CD14-positive monocyte (primary cell): Measurements from ENCODE around the gene BMP7. TPM values are rescaled to one million over a fixed set of nuclear protein-coding genes. Genes with fewer than 3 reads are reported as not detected.

Experiments
- DNase-seq, 3 donors: peaks; one replicate each; pipeline ENCODE4 v3.0.0-alpha.2; 2011 to 2022
- H2AFZ ChIP-seq: 2 replicates; pipeline ENCODE4 v1.6.0; 2012; ENCODE audit warnings: mild to moderate bottlenecking, low read depth, low read length, inconsistent platforms; ENCODE audit not compliant: insufficient read depth, poor library complexity, severe bottlenecking
- H3K27ac ChIP-seq, 2 donors: 1 replicate in 1 of 2; 2 replicates in 1 of 2; pipeline ENCODE4 v1.5.1; 2012 to 2013; ENCODE audit warnings: low read length in 2 of 2, control low read depth in 1 of 2, inconsistent platforms in 1 of 2, low read depth in 1 of 2, mild to moderate bottlenecking in 1 of 2
- H3K27me3 ChIP-seq, 2 donors: one replicate each; pipeline versions ENCODE4 v1.6.0 to v1.6.1; 2011 to 2013; ENCODE audit warnings: low read length in 2 of 2; ENCODE audit not compliant: control insufficient read depth in 2 of 2, insufficient read depth in 2 of 2
- H3K36me3 ChIP-seq, 2 donors: replicated peaks in 1 of 2; 1 replicate in 1 of 2; 2 replicates in 1 of 2; pipeline versions ENCODE4 v1.5.1 to v1.6.1; 2012 to 2013; ENCODE audit warnings: low read length in 2 of 2, control low read depth in 1 of 2, inconsistent platforms in 1 of 2, mild to moderate bottlenecking in 1 of 2; ENCODE audit not compliant: insufficient read depth in 2 of 2, control insufficient read depth in 1 of 2
- H3K4me1 ChIP-seq, 2 donors: 1 replicate in 1 of 2; 2 replicates in 1 of 2; pipeline versions ENCODE4 v1.5.1 to v1.6.1; 2012 to 2013; ENCODE audit warnings: low read length in 2 of 2, control low read depth in 1 of 2, inconsistent platforms in 1 of 2, mild to moderate bottlenecking in 1 of 2, moderate library complexity in 1 of 2; ENCODE audit not compliant: insufficient read depth in 2 of 2, control insufficient read depth in 1 of 2
- H3K4me2 ChIP-seq: replicated peaks from 2 replicates; pipeline ENCODE3; 2012; ENCODE audit warnings: low read length, moderate library complexity, mild to moderate bottlenecking; ENCODE audit not compliant: poor library complexity, severe bottlenecking; ENCODE audit errors: extremely low read depth
- H3K4me3 ChIP-seq, 3 experiments: fragments of 200-600 bp in 1 of 3; sonication (generic) in 1 of 3; replicated peaks in 1 of 3; 1 replicate in 2 of 3; 2 replicates in 1 of 3; pipeline ENCODE4 v1.5.1; 2011 to 2013; ENCODE audit warnings: low read length in 3 of 3, mild to moderate bottlenecking in 3 of 3, control low read depth in 2 of 3, low read depth in 2 of 3, inconsistent platforms in 1 of 3, moderate library complexity in 1 of 3
- H3K79me2 ChIP-seq: 2 replicates; pipeline ENCODE4 v1.6.0; 2012; ENCODE audit warnings: mild to moderate bottlenecking, control low read depth, inconsistent platforms, low read length, moderate library complexity; ENCODE audit not compliant: insufficient read depth
- H3K9ac ChIP-seq: 2 replicates; pipeline ENCODE4 v1.6.0; 2017; ENCODE audit warnings: low read length, mild to moderate bottlenecking; ENCODE audit not compliant: insufficient read depth, poor library complexity, severe bottlenecking
- H3K9me3 ChIP-seq, 2 donors: replicated peaks in 1 of 2; 1 replicate in 1 of 2; 2 replicates in 1 of 2; pipeline versions ENCODE4 v1.5.1 to v1.6.1; 2012 to 2013; ENCODE audit warnings: low read length in 2 of 2, control low read depth in 1 of 2; ENCODE audit not compliant: control insufficient read depth in 1 of 2, insufficient read depth in 1 of 2
- H4K20me1 ChIP-seq: 2 replicates; pipeline ENCODE4 v1.6.0; 2012; ENCODE audit warnings: mild to moderate bottlenecking, low read length, control low read depth, moderate library complexity; ENCODE audit not compliant: insufficient read depth
- H3K27ac Mint-ChIP-seq, 7 donors: one replicate each; pipeline ENCODE4 v1.8.0; 2020; ENCODE audit warnings: mild to moderate bottlenecking in 7 of 7, mixed read lengths in 7 of 7, moderate library complexity in 6 of 7, inconsistent platforms in 2 of 7
- H3K27me3 Mint-ChIP-seq, 3 donors: one replicate each; pipeline ENCODE4 v1.8.0; 2021 to 2022; ENCODE audit warnings: low read depth in 3 of 3, mild to moderate bottlenecking in 3 of 3, mixed read lengths in 3 of 3, moderate library complexity in 3 of 3, inconsistent platforms in 1 of 3
- H3K36me3 Mint-ChIP-seq, 2 donors: one replicate each; pipeline ENCODE4 v1.8.0; 2020; ENCODE audit warnings: mixed read lengths in 2 of 2, inconsistent platforms in 1 of 2, mild to moderate bottlenecking in 1 of 2
- H3K4me1 Mint-ChIP-seq: one replicate; pipeline ENCODE4 v1.8.0; 2020; ENCODE audit warnings: mild to moderate bottlenecking, mixed read lengths
- H3K4me3 Mint-ChIP-seq, 2 donors: one replicate each; pipeline ENCODE4 v1.8.0; 2020; ENCODE audit warnings: mild to moderate bottlenecking in 2 of 2, mixed read lengths in 2 of 2, moderate library complexity in 1 of 2
- H3K9me3 Mint-ChIP-seq, 7 donors: one replicate each; pipeline ENCODE4 v1.8.0; 2020 to 2022; ENCODE audit warnings: mixed read lengths in 7 of 7, mild to moderate bottlenecking in 6 of 7, moderate library complexity in 6 of 7, inconsistent platforms in 2 of 7
- WGBS: methylation state at CpG from one replicate; pipeline ENCODE4 v1.1.5; 2013; ENCODE audit warnings: missing lambda C conversion rate; ENCODE audit not compliant: insufficient coverage; 5-methylcytosine and 5-hydroxymethylcytosine counted together
- intact Hi-C, 2 donors: fragments of 100-400 bp; cut with micrococcal nuclease; formaldehyde crosslinking; loops; one replicate each; pipeline versions ENCODE4 v1.15.0 to v1.15.1; 2023
- polyA plus RNA-seq, 3 donors: library from polyadenylated mRNA; depleted of rRNA in 1 of 3; unstranded in 2 of 3; stranded (reverse) in 1 of 3; fragments of 300-500 nt in 2 of 3; fragments of >200 nt in 1 of 3; fragmentation: Illumina TruSeq in 2 of 3; gene quantifications; 1 replicate in 2 of 3; 2 replicates in 1 of 3; pipeline ENCODE4 v1.2.3, GENCODE V29; 2012 to 2021
- TF ChIP-seq, protein P1 (sequence below): fragments of 200-600 bp; IDR thresholded peaks from one replicate; pipeline ENCODE4 v1.8.0; 2022; ENCODE audit warnings: antibody characterized with exemption, mild to moderate bottlenecking

Gene BMP7
- polyA plus RNA-seq, 3 donors: not detected

DNA sequence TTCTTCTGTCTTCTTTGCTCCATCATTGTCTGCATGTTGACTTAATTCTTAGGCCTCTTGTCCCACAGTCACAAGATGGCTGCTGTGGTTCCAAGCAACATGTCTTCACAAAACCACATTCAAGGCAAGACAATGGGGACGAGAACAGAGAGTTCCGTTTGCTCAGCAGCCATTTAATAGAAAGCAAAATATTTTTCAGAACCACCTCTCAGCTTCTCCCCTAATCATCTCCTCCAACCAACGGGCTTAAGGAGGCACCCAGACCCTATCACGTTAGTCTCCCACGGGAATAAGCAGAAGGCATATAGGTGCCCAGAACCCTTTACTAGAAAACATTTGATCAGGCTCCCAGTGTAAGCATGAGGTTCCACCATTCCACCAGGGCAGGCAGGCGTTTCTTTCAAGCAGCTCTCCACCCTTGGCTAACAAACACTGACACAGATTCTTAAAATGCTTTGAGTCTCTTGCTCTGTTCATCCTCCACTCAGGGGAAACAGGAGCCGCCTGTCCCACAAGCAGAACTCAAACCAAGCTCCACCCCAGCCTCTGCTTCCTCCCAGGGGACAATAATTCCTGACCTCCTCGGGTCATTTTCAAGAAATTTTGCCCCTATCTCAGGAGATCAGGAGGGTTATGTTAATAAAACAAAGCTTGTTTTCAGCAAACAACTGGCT lies 19.0 kb downstream of the BMP7 start:
- H3K4me3 ChIP-seq: no peak overlapping the region
- Mint-ChIP-seq H3K27ac (no peak overlapping the region), H3K36me3 (no peaks in the 10 kb centered on the region), H3K27me3 (peaks cover 11 to 32% (median 24%) of the 10 kb centered on the region in 3 donors), H3K4me1 (no peaks in the 10 kb centered on the region), H3K9me3 (peaks cover 0 to 4% (median 0%) of the 10 kb centered on the region in 7 donors), H3K4me3 (no peak overlapping the region)
- TF ChIP-seq, protein P1, sequence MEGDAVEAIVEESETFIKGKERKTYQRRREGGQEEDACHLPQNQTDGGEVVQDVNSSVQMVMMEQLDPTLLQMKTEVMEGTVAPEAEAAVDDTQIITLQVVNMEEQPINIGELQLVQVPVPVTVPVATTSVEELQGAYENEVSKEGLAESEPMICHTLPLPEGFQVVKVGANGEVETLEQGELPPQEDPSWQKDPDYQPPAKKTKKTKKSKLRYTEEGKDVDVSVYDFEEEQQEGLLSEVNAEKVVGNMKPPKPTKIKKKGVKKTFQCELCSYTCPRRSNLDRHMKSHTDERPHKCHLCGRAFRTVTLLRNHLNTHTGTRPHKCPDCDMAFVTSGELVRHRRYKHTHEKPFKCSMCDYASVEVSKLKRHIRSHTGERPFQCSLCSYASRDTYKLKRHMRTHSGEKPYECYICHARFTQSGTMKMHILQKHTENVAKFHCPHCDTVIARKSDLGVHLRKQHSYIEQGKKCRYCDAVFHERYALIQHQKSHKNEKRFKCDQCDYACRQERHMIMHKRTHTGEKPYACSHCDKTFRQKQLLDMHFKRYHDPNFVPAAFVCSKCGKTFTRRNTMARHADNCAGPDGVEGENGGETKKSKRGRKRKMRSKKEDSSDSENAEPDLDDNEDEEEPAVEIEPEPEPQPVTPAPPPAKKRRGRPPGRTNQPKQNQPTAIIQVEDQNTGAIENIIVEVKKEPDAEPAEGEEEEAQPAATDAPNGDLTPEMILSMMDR: no peak
- 90% methylated on average over 3 of the region's 8 CpGs for WGBS
- H3K36me3 ChIP-seq: no peaks in the 10 kb centered on the region
- H3K27me3 ChIP-seq: peaks cover 0 to 10% of the 10 kb centered on the region in 2 donors
- H3K79me2 ChIP-seq: no peaks in the 10 kb centered on the region
- H3K4me2 ChIP-seq: no peak overlapping the region
- no peak for DNase-seq
- intact Hi-C loops: no loop called here
- no peaks in the 10 kb centered on the region for H3K4me1 ChIP-seq
- H2AFZ ChIP-seq: no peak overlapping the region
- no peaks in the 10 kb centered on the region for H4K20me1 ChIP-seq
- H3K9ac ChIP-seq: no peak overlapping the region
- no peak overlapping the region for H3K27ac ChIP-seq
- H3K9me3 ChIP-seq: no peaks in the 10 kb centered on the region

DNA sequence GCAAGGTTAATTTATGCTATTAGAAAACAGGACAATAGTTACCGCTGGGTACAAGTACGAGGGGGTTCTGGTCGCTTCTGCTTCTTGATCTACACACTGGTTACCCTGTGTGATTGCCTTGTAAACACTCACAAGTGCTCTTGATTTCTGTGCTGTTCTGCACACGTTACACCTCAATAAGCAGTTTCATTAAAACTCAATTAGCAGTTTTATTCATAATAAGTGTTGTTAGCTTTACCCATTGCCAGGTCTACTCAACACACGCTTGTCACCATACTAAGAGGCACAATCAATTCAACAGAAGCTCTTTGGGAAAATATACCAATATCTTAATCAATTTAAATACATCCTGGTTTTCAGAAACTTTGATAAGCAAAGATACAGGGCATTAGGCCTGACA lies 20.4 kb downstream of the BMP7 start:
- Mint-ChIP-seq H3K27me3 (peaks cover 7 to 22% (median 16%) of the 10 kb centered on the region in 3 donors), H3K4me3 (no peak overlapping the region), H3K4me1 (no peaks in the 10 kb centered on the region), H3K27ac (no peak overlapping the region), H3K9me3 (peaks cover 0 to 4% (median 0%) of the 10 kb centered on the region in 7 donors), H3K36me3 (no peaks in the 10 kb centered on the region)
- H4K20me1 ChIP-seq: no peaks in the 10 kb centered on the region
- intact Hi-C loops: no loop called here
- no peak for DNase-seq
- 94% methylated on average over 3 of the region's 5 CpGs for WGBS
- H3K9ac ChIP-seq: no peak overlapping the region
- H3K4me1 ChIP-seq: no peaks in the 10 kb centered on the region
- no peak overlapping the region for H3K4me2 ChIP-seq
- no peak overlapping the region for H3K4me3 ChIP-seq
- no peaks in the 10 kb centered on the region for H3K79me2 ChIP-seq
- no peak overlapping the region for H2AFZ ChIP-seq
- peaks cover 0 to 5% of the 10 kb centered on the region in 2 donors for H3K27me3 ChIP-seq
- no peak overlapping the region for H3K27ac ChIP-seq
- no peaks in the 10 kb centered on the region for H3K36me3 ChIP-seq
- TF ChIP-seq, protein P1: no peak
- no peaks in the 10 kb centered on the region for H3K9me3 ChIP-seq
